Measurements from ENCODE around the gene GIMAP8. TPM values are rescaled to one million over a fixed set of nuclear protein-coding genes. Genes with fewer than 3 reads are reported as not detected.

Gene GIMAP8
- total RNA-seq, 1 donor from 2014 or later, result not detected

- Histone ChIP-seq H3K27me3 (peaks cover 4% of the 10 kb centered on the region), H4K20me1 (ENCODE audit: low read depth) (no peaks in the 10 kb centered on the region), H3K9me3 (ENCODE audit: low read depth) (no peaks in the 10 kb centered on the region), H3K4me3 (no peak within 1 kb of the TSS), H3K79me2 (ENCODE audit: low read depth) (no peaks in the 10 kb centered on the region), H3K36me3 (no peaks in the 10 kb centered on the region), H3K4me1 (no peaks in the 10 kb centered on the region), H2AFZ (replicated peaks) (no peak within 1 kb of the TSS), H3K27ac (no peak within 1 kb of the TSS), H3F3A (ENCODE audit: low read depth) (no peaks in the 10 kb centered on the region), H3K4me2 (no peak within 1 kb of the TSS), H3K9ac (no peak within 1 kb of the TSS)
- Mint-ChIP-seq H3K27ac (no peak within 1 kb of the TSS), H3K9me3 (peaks cover 2% of the 10 kb centered on the region), H3K4me3 (no peak within 1 kb of the TSS), H3K4me1 (no peaks in the 10 kb centered on the region), H3K27me3 (ENCODE audit: insufficient read depth, low read depth) (peaks cover 8% of the 10 kb centered on the region), H3K36me3 (no peaks in the 10 kb centered on the region)
- TF ChIP-seq EZH2 (IDR thresholded peaks at IDR 0.05) (no peak), CTCF (IDR thresholded peaks at IDR 0.05) (no peak), EZH2phosphoT487 (IDR thresholded peaks at IDR 0.05) (no peak)
- DNase-seq (ENCODE audit: low spot score), result no peak
Measured at GRCh38 chr7:150514748-150515222, 64.4 kb downstream of the GIMAP8 start, which contains the start of gene GIMAP7. Gene GIMAP7 (plus strand): TSS chr7:150514872. CDS start chr7:150519975, 5,103 bp downstream.

GRCh38 chr7:150515248-150516147 lies 65.1 kb downstream of the GIMAP8 start:
- no peaks in the 10 kb centered on the region for H3K79me2 ChIP-seq (ENCODE audit: low read depth)
- TF ChIP-seq EZH2phosphoT487 (IDR thresholded peaks at IDR 0.05) (no peak), EZH2 (IDR thresholded peaks at IDR 0.05) (no peak), CTCF (IDR thresholded peaks at IDR 0.05) (no peak)
- DNase-seq (ENCODE audit: low spot score), result no peak
- Mint-ChIP-seq H3K4me1 (no peaks in the 10 kb centered on the region), H3K9me3 (peaks cover 2% of the 10 kb centered on the region), H3K27me3 (ENCODE audit: insufficient read depth, low read depth) (peaks cover 8% of the 10 kb centered on the region), H3K4me3 (no peak overlapping the region), H3K36me3 (no peaks in the 10 kb centered on the region), H3K27ac (no peak overlapping the region)
- H3F3A ChIP-seq (ENCODE audit: low read depth), result no peaks in the 10 kb centered on the region
- H3K4me2 ChIP-seq, result no peak overlapping the region
- no peak overlapping the region for H3K4me3 ChIP-seq
- H3K9ac ChIP-seq, result no peak overlapping the region
- no peaks in the 10 kb centered on the region for H3K36me3 ChIP-seq
- no peak overlapping the region for H3K27ac ChIP-seq
- no peaks in the 10 kb centered on the region for H3K4me1 ChIP-seq
- no peaks in the 10 kb centered on the region for H4K20me1 ChIP-seq (ENCODE audit: low read depth)
- no peaks in the 10 kb centered on the region for H3K9me3 ChIP-seq (ENCODE audit: low read depth)
- H3K27me3 ChIP-seq, result peaks cover 4% of the 10 kb centered on the region
- H2AFZ ChIP-seq (replicated peaks), result no peak overlapping the region

GRCh38 chr7:150516956-150517745 lies 66.7 kb downstream of the GIMAP8 start:
- H3K79me2 ChIP-seq (ENCODE audit: low read depth), result no peaks in the 10 kb centered on the region
- H3K36me3 ChIP-seq, result no peaks in the 10 kb centered on the region
- no peak overlapping the region for H3K27ac Mint-ChIP-seq
- H2AFZ ChIP-seq (replicated peaks), result no peak overlapping the region
- H3K4me3 ChIP-seq, result no peak overlapping the region
- H3K27me3 ChIP-seq, result peaks cover 4% of the 10 kb centered on the region
- no peak for DNase-seq (ENCODE audit: low spot score)
- TF ChIP-seq EZH2 (IDR thresholded peaks at IDR 0.05) (no peak), CTCF (IDR thresholded peaks at IDR 0.05) (no peak), EZH2phosphoT487 (IDR thresholded peaks at IDR 0.05) (no peak)
- H3K27ac ChIP-seq, result no peak overlapping the region
- H3K4me1 Mint-ChIP-seq, result no peaks in the 10 kb centered on the region
- H3F3A ChIP-seq (ENCODE audit: low read depth), result no peaks in the 10 kb centered on the region
- H3K36me3 Mint-ChIP-seq, result no peaks in the 10 kb centered on the region
- peaks cover 3% of the 10 kb centered on the region for H3K27me3 Mint-ChIP-seq (ENCODE audit: insufficient read depth, low read depth)
- H3K9me3 ChIP-seq (ENCODE audit: low read depth), result no peaks in the 10 kb centered on the region
- no peaks in the 10 kb centered on the region for H3K9me3 Mint-ChIP-seq
- H3K4me2 ChIP-seq, result no peak overlapping the region
- no peaks in the 10 kb centered on the region for H4K20me1 ChIP-seq (ENCODE audit: low read depth)
- H3K4me3 Mint-ChIP-seq, result no peak overlapping the region
- no peaks in the 10 kb centered on the region for H3K4me1 ChIP-seq
- H3K9ac ChIP-seq, result no peak overlapping the region
